HG03469 (cell line): ENCODE data around the gene PRKAB2.
"Not testable (repeated sequence)": the region's sequence is repeated elsewhere in the genome, so short reads cannot be mapped to it uniquely, and the experiment has no call there.

Source experiments
- ATAC-seq: cut with Tn5 transposase; IDR thresholded peaks from one replicate; pipeline ENCODE4 v1.9.1; 2021; ENCODE audit warnings: mild to moderate bottlenecking, moderate library complexity, moderate number of reproducible peaks; ENCODE audit not compliant: unreplicated experiment

PRKAB2 gene

GRCh38 chr1:147177611-147178380 is 5.5 kb upstream of the PRKAB2 start:
- no peak for ATAC-seq

- ATAC-seq: no peak
Measured at GRCh38 chr1:147171399-147172167, 687 bp downstream of the PRKAB2 start.

- no peak for ATAC-seq
Measured at GRCh38 chr1:147169840-147170674, 2.2 kb downstream of the PRKAB2 start.

- ATAC-seq: no peak
Measured at GRCh38 chr1:147169171-147169570, 3.1 kb downstream of the PRKAB2 start.

GRCh38 chr1:147168626-147169058 is 3.6 kb downstream of the PRKAB2 start:
- no peak for ATAC-seq

- no peak for ATAC-seq
Measured at GRCh38 chr1:147167365-147167764, 4.9 kb downstream of the PRKAB2 start.

- no peak for ATAC-seq
Measured at GRCh38 chr1:147163019-147163418, 9.3 kb downstream of the PRKAB2 start.

- no peak for ATAC-seq
Measured at GRCh38 chr1:147162093-147162492, 10.2 kb downstream of the PRKAB2 start.

- not testable (repeated sequence) for ATAC-seq
Measured at GRCh38 chr1:147157116-147157515, 15.2 kb downstream of the PRKAB2 start.

- ATAC-seq: no peak
Measured at GRCh38 chr1:147156642-147157041, 15.6 kb downstream of the PRKAB2 start.

- no peak for ATAC-seq
Measured at GRCh38 chr1:147152772-147153171, 19.5 kb downstream of the PRKAB2 start.

- no peak for ATAC-seq
Measured at GRCh38 chr1:147151244-147151643, 21.0 kb downstream of the PRKAB2 start.

- no peak for ATAC-seq
Measured at GRCh38 chr1:147142886-147143285, 29.4 kb downstream of the PRKAB2 start.

- ATAC-seq: not testable (repeated sequence)
Measured at GRCh38 chr1:147130721-147131120, 41.5 kb downstream of the PRKAB2 start.

- ATAC-seq: no peak
Measured at GRCh38 chr1:147129116-147129873, 43.0 kb downstream of the PRKAB2 start.

GRCh38 chr1:147124266-147124665 is 48.0 kb downstream of the PRKAB2 start:
- ATAC-seq: no peak

GRCh38 chr1:147117109-147117508 is 55.2 kb downstream of the PRKAB2 start:
- ATAC-seq: no peak

- no peak for ATAC-seq
Measured at GRCh38 chr1:147115496-147115895, 56.8 kb downstream of the PRKAB2 start.

- ATAC-seq: not testable (repeated sequence)
Measured at GRCh38 chr1:147115079-147115478, 57.2 kb downstream of the PRKAB2 start.

- not testable (repeated sequence) for ATAC-seq
Measured at GRCh38 chr1:147114353-147114752, 57.9 kb downstream of the PRKAB2 start.
